ENCODE data around the gene PARP3. TPM values are rescaled to one million over a fixed set of nuclear protein-coding genes. Genes with fewer than 3 reads are reported as not detected.
A peak's percentile ranks its signal among the peaks of the same experiment; 100 is the strongest.

PARP3 gene
- total and polyA plus RNA-seq, 10 donors: 8.2 to 34.2 (median 24.7) TPM

GRCh38 chr3:51959651-51960050 lies 17.5 kb downstream of the PARP3 start:
- no peaks in the 10 kb centered on the region for H3K9me3 ChIP-seq
- H3K4me3 ChIP-seq: no peak overlapping the region
- H3K4me1 ChIP-seq: peaks cover 6 to 56% (median 27%) of the 10 kb centered on the region in 6 donors
- intact Hi-C loops (cut with DNase I; ENCODE audit: low total_unique reads): no loop called here
- no peak overlapping the region for H3K27ac ChIP-seq
- peaks cover 0 to 34% (median 0%) of the 10 kb centered on the region in 6 donors for H3K36me3 ChIP-seq
- TF ChIP-seq POLR2AphosphoS5 (IDR thresholded peaks at IDR 0.05) (no peak), CTCF (IDR thresholded peaks at IDR 0.05 in 8 of 11, conservative IDR thresholded peaks at IDR 0.05 in 3 of 11) (no peak), POLR2A (IDR thresholded peaks at IDR 0.05) (no peak)
- DNase-seq: no peak
- peaks cover 0 to 35% (median 15%) of the 10 kb centered on the region in 7 donors for H3K27me3 ChIP-seq (replicated peaks in 1 of 7)
- 96 to 100% (median 97%) methylated on average over 1 to 7 of the region's 7 CpGs for WGBS, 5 donors

GRCh38 chr3:51960386-51960785 lies 18.2 kb downstream of the PARP3 start:
- H3K4me1 ChIP-seq: peaks cover 6 to 55% (median 25%) of the 10 kb centered on the region in 6 donors
- intact Hi-C loops (cut with DNase I; ENCODE audit: low total_unique reads): no loop called here
- WGBS, 5 donors: 83 to 96% (median 92%) methylated on average over 8 to 10 of the region's 10 CpGs
- no peaks in the 10 kb centered on the region for H3K9me3 ChIP-seq
- H3K36me3 ChIP-seq: peaks cover 0 to 34% (median 0%) of the 10 kb centered on the region in 6 donors
- H3K4me3 ChIP-seq: no peak overlapping the region
- peaks cover 0 to 27% (median 12%) of the 10 kb centered on the region in 7 donors for H3K27me3 ChIP-seq (replicated peaks in 1 of 7)
- DNase-seq: no peak
- TF ChIP-seq POLR2A (IDR thresholded peaks at IDR 0.05): no peak
- TF ChIP-seq CTCF (IDR thresholded peaks at IDR 0.05 in 8 of 11, conservative IDR thresholded peaks at IDR 0.05 in 3 of 11): no peak
- no peak for TF ChIP-seq POLR2AphosphoS5 (IDR thresholded peaks at IDR 0.05)
- no peak overlapping the region for H3K27ac ChIP-seq

- no peak for TF ChIP-seq POLR2AphosphoS5 (IDR thresholded peaks at IDR 0.05)
- TF ChIP-seq POLR2A (IDR thresholded peaks at IDR 0.05): no peak
- TF ChIP-seq CTCF (IDR thresholded peaks at IDR 0.05 in 8 of 11, conservative IDR thresholded peaks at IDR 0.05 in 3 of 11): no peak
- 91 to 95% (median 95%) methylated on average over 14 to 18 of the region's 18 CpGs for WGBS, 5 donors
- Histone ChIP-seq H3K4me1 (peaks cover 6 to 52% (median 22%) of the 10 kb centered on the region in 6 donors), H3K9me3 (no peaks in the 10 kb centered on the region), H3K27me3 (replicated peaks in 1 of 7) (peaks cover 0 to 21% (median 7%) of the 10 kb centered on the region in 7 donors), H3K4me3 (no peak overlapping the region), H3K27ac (no peak overlapping the region), H3K36me3 (peaks cover 0 to 34% (median 0%) of the 10 kb centered on the region in 6 donors)
- intact Hi-C loops (cut with DNase I; ENCODE audit: low total_unique reads): no loop called here
- DNase-seq: no peak
Measured at GRCh38 chr3:51961011-51961410, 18.8 kb downstream of the PARP3 start.

GRCh38 chr3:51961602-51962569 lies 19.7 kb downstream of the PARP3 start:
- peaks cover 0 to 34% (median 0%) of the 10 kb centered on the region in 6 donors for H3K36me3 ChIP-seq
- H3K4me3 ChIP-seq: no peak overlapping the region
- WGBS, 5 donors: 56 to 70% (median 68%) methylated on average over 9 of the region's 9 CpGs
- TF ChIP-seq POLR2AphosphoS5 (IDR thresholded peaks at IDR 0.05): no peak
- TF ChIP-seq POLR2A (IDR thresholded peaks at IDR 0.05): no peak
- TF ChIP-seq CTCF (IDR thresholded peaks at IDR 0.05 in 8 of 11, conservative IDR thresholded peaks at IDR 0.05 in 3 of 11): no peak
- peaks cover 0 to 52% (median 22%) of the 10 kb centered on the region in 6 donors for H3K4me1 ChIP-seq
- peaks cover 0 to 17% (median 0%) of the 10 kb centered on the region in 7 donors for H3K27me3 ChIP-seq (replicated peaks in 1 of 7)
- peak overlapping the region in 2 of 8 donors; percentile 15 for H3K27ac ChIP-seq
- no peaks in the 10 kb centered on the region for H3K9me3 ChIP-seq
- no peak for DNase-seq
- intact Hi-C loops (cut with DNase I; ENCODE audit: low total_unique reads): no loop called here
